Measurements from ENCODE around the gene WDR19.

- no peak for TF ChIP-seq CTCF (IDR thresholded peaks at IDR 0.05 in 8 of 11, conservative IDR thresholded peaks at IDR 0.05 in 3 of 11)
- no peak for TF ChIP-seq POLR2A (IDR thresholded peaks at IDR 0.05)
Measured at GRCh38 chr4:39312816-39313215, 130.5 kb downstream of the WDR19 start.

Measured in spleen (tissue), 7 donors.